CD1c-positive myeloid dendritic cell (primary cell): ENCODE results near the gene LPCAT2.
A peak's percentile ranks its signal among the peaks of the same experiment; 100 is the strongest.

Source experiments
- DNase-seq: peaks from one replicate; pipeline ENCODE4 v3.0.0-alpha.2; 2016; ENCODE audit errors: extremely low spot score

LPCAT2 gene

GRCh38 chr16:55555436-55555835 is 46.6 kb downstream of the LPCAT2 start:
- no peak for DNase-seq

- DNase-seq = no peak
Observed at GRCh38 chr16:55557186-55557585, 48.3 kb downstream of the LPCAT2 start.

GRCh38 chr16:55559233-55559632 is 50.4 kb downstream of the LPCAT2 start:
- no peak for DNase-seq

- DNase-seq = no peak
Observed at GRCh38 chr16:55559933-55560516, 51.2 kb downstream of the LPCAT2 start.

- DNase-seq = no peak
Observed at GRCh38 chr16:55561319-55561848, 52.5 kb downstream of the LPCAT2 start.

- DNase-seq = no peak
Observed at GRCh38 chr16:55562936-55563335, 54.1 kb downstream of the LPCAT2 start.

GRCh38 chr16:55563797-55564196 is 54.9 kb downstream of the LPCAT2 start:
- no peak for DNase-seq

- DNase-seq = peak; percentile 32
Observed at GRCh38 chr16:55565086-55565485, 56.2 kb downstream of the LPCAT2 start.

GRCh38 chr16:55566432-55567175 is 57.7 kb downstream of the LPCAT2 start, which contains the start of gene CAPNS2:
CAPNS2 (plus strand) TSS chr16:55566684; CDS start chr16:55566757, 73 bp downstream.
- DNase-seq = peak; percentile 63

GRCh38 chr16:55567382-55567781 is 58.5 kb downstream of the LPCAT2 start:
- DNase-seq = peak; percentile 60

GRCh38 chr16:55568207-55568606 is 59.3 kb downstream of the LPCAT2 start:
- DNase-seq = no peak

- peak; percentile 61 for DNase-seq
Observed at GRCh38 chr16:55569025-55569424, 60.2 kb downstream of the LPCAT2 start.

GRCh38 chr16:55570159-55570558 is 61.3 kb downstream of the LPCAT2 start:
- DNase-seq = no peak

GRCh38 chr16:55571191-55571897 is 62.5 kb downstream of the LPCAT2 start:
- no peak for DNase-seq

GRCh38 chr16:55572439-55572838 is 63.6 kb downstream of the LPCAT2 start:
- no peak for DNase-seq

- peak; percentile 45 for DNase-seq
Observed at GRCh38 chr16:55574811-55575210, 65.9 kb downstream of the LPCAT2 start.

- no peak for DNase-seq
Observed at GRCh38 chr16:55575496-55575895, 66.6 kb downstream of the LPCAT2 start.

- no peak for DNase-seq
Observed at GRCh38 chr16:55576384-55576783, 67.5 kb downstream of the LPCAT2 start.

- peak; percentile 75 for DNase-seq
Observed at GRCh38 chr16:55577887-55578286, 69.0 kb downstream of the LPCAT2 start.

- DNase-seq = no peak
Observed at GRCh38 chr16:55585631-55586030, 76.8 kb downstream of the LPCAT2 start.

GRCh38 chr16:55588799-55589198 is 79.9 kb downstream of the LPCAT2 start:
- no peak for DNase-seq

GRCh38 chr16:55592306-55592705 is 83.4 kb downstream of the LPCAT2 start:
- no peak for DNase-seq

- DNase-seq = no peak
Observed at GRCh38 chr16:55597928-55598327, 89.1 kb downstream of the LPCAT2 start.
